Measurements from ENCODE around the gene DUSP12. TPM values are rescaled to one million over a fixed set of nuclear protein-coding genes. Genes with fewer than 3 reads are reported as not detected.

DUSP12 gene
- polyA plus RNA-seq, 5 donors: 36.2 to 52.8 (median 47.5) TPM

GRCh38 chr1:161725908-161726472 lies 23.6 kb upstream of the DUSP12 start:
- DNase-seq: peak; percentile 43 to 45

GRCh38 chr1:161726473-161727255 lies 22.9 kb upstream of the DUSP12 start:
- peak; percentile 83 to 85 for DNase-seq

- DNase-seq: no peak
These were observed 22.2 kb upstream of the DUSP12 start for GRCh38 chr1:161727256-161727924.

- DNase-seq: no peak
These were observed 21.0 kb upstream of the DUSP12 start for GRCh38 chr1:161728376-161729226.

GRCh38 chr1:161730050-161730564 lies 19.5 kb upstream of the DUSP12 start:
- no peak for DNase-seq

GRCh38 chr1:161731241-161731640 lies 18.3 kb upstream of the DUSP12 start:
- DNase-seq: no peak

GRCh38 chr1:161731981-161732718 lies 17.4 kb upstream of the DUSP12 start:
- no peak for DNase-seq

GRCh38 chr1:161733526-161733925 lies 16.1 kb upstream of the DUSP12 start:
- DNase-seq: no peak

- DNase-seq: no peak
These were observed 13.7 kb upstream of the DUSP12 start for GRCh38 chr1:161735837-161736236.

- DNase-seq: no peak
These were observed 13.1 kb upstream of the DUSP12 start for GRCh38 chr1:161736335-161736969.

- DNase-seq: no peak
These were observed 12.0 kb upstream of the DUSP12 start for GRCh38 chr1:161737625-161738024.

GRCh38 chr1:161738627-161739287 lies 10.8 kb upstream of the DUSP12 start:
- no peak for DNase-seq

- no peak for DNase-seq
These were observed 9.6 kb upstream of the DUSP12 start for GRCh38 chr1:161739865-161740566.

- DNase-seq: no peak
These were observed 8.7 kb upstream of the DUSP12 start for GRCh38 chr1:161740921-161741320.

GRCh38 chr1:161743231-161743630 lies 6.4 kb upstream of the DUSP12 start:
- DNase-seq: no peak

GRCh38 chr1:161747801-161748200 lies 1.8 kb upstream of the DUSP12 start:
- DNase-seq: no peak

GRCh38 chr1:161763522-161764098 lies 14.0 kb downstream of the DUSP12 start:
- no peak for DNase-seq

GRCh38 chr1:161766102-161766981 lies 16.8 kb downstream of the DUSP12 start, which contains the start of gene ATF6:
Gene ATF6, plus strand, starts transcription at chr1:161766320. Its CDS starts 41 bp downstream, at chr1:161766361.
- DNase-seq: peak; percentile 91 to 94

Measured in right lung (tissue), 5 donors.